Esophagus muscularis mucosa (tissue), 4 donors: Measurements from ENCODE around the gene C3orf70. TPM values are rescaled to one million over a fixed set of nuclear protein-coding genes. Genes with fewer than 3 reads are reported as not detected.

ENCODE experiments used
- DNase-seq: peaks from one replicate; pipeline ENCODE4 v3.0.0-alpha.2; 2017; ENCODE audit errors: extremely low spot score
- H3K27ac ChIP-seq, 4 donors: fragments of 200-600 bp; sonication (generic); replicated peaks in 1 of 4; 1 replicate in 3 of 4; 2 replicates in 1 of 4; pipeline ENCODE4 v1.5.1; 2016 to 2019; ENCODE audit warnings: mild to moderate bottlenecking in 1 of 4
- H3K27me3 ChIP-seq, 4 donors: fragments of 200-600 bp; sonication (generic); one replicate each; pipeline versions ENCODE4 v1.5.1 to v1.6.0; 2016 to 2019
- H3K36me3 ChIP-seq, 4 donors: fragments of 200-600 bp; sonication (generic); one replicate each; pipeline ENCODE4 v1.5.1; 2016 to 2019
- H3K4me1 ChIP-seq, 4 donors: fragments of 200-600 bp; sonication (generic); one replicate each; pipeline ENCODE4 v1.5.1; 2016 to 2019
- H3K4me3 ChIP-seq, 4 donors: fragments of 200-600 bp; sonication (generic); 1 replicate in 2 of 4; 2 replicates in 2 of 4; pipeline ENCODE4 v1.5.1; 2016 to 2019; ENCODE audit warnings: mild to moderate bottlenecking in 4 of 4, moderate library complexity in 1 of 4
- H3K9me3 ChIP-seq, 4 donors: fragments of 200-600 bp; sonication (generic); 1 replicate in 3 of 4; 2 replicates in 1 of 4; pipeline ENCODE4 v1.5.1; 2016 to 2019
- CTCF ChIP-seq, 3 experiments: fragments of 200-600 bp in 2 of 3; fragments of 450-650 bp in 1 of 3; sonication (generic) in 2 of 3; IDR thresholded peaks; one replicate each; pipeline ENCODE4 v1.5.1; 2017 to 2019; ENCODE audit warnings: antibody characterized with exemption in 3 of 3, mild to moderate bottlenecking in 2 of 3, moderate library complexity in 1 of 3
- EP300 ChIP-seq: sonication (generic); formaldehyde crosslinking; IDR thresholded peaks from one replicate; pipeline ENCODE4 v1.6.1; 2017; ENCODE audit warnings: antibody characterized with exemption
- POLR2A ChIP-seq: fragments of 450-650 bp; IDR thresholded peaks from one replicate; pipeline ENCODE4 v1.6.1; 2017; ENCODE audit warnings: antibody characterized with exemption, moderate library complexity, mild to moderate bottlenecking, low read depth
- POLR2AphosphoS5 ChIP-seq, 2 donors: sonication (generic); formaldehyde crosslinking; IDR thresholded peaks; one replicate each; pipeline ENCODE4 v1.6.1; 2017; ENCODE audit warnings: antibody characterized with exemption in 2 of 2
- WGBS: methylation state at CpG from one replicate; pipeline ENCODE4 v1.1.5; 2018; 5-methylcytosine and 5-hydroxymethylcytosine counted together
- intact Hi-C: fragments of 100-400 bp; cut with DNase I; formaldehyde crosslinking; loops from one replicate; pipeline ENCODE4 v1.15.1; 2023
- total RNA-seq, 4 donors: library from RNA; depleted of rRNA; stranded (reverse); fragments of >200 nt; gene quantifications; one replicate each; pipeline versions ENCODE4 v1.1.0 to v1.2.1, GENCODE V29; 2016

The C3orf70 gene
- total RNA-seq, 4 donors from 2014 or later = 33.1 to 54.0 (median 38.9) TPM

GRCh38 chr3:185094697-185095096 lies 58.2 kb downstream of the C3orf70 start:
- Histone ChIP-seq H3K36me3 (no peaks in the 10 kb centered on the region), H3K9me3 (no peaks in the 10 kb centered on the region), H3K27ac (no peak overlapping the region), H3K4me3 (no peak overlapping the region), H3K27me3 (no peaks in the 10 kb centered on the region), H3K4me1 (peaks cover 0 to 28% (median 25%) of the 10 kb centered on the region in 4 donors)
- no peak for DNase-seq
- no peak for TF ChIP-seq POLR2AphosphoS5 (IDR thresholded peaks at IDR 0.05)
- no peak for TF ChIP-seq CTCF (IDR thresholded peaks at IDR 0.05)
- no peak for TF ChIP-seq EP300
- no peak for TF ChIP-seq POLR2A
- intact Hi-C loops = no loop called here
- WGBS = 62% methylated on average over 4 of the region's 4 CpGs

GRCh38 chr3:185093116-185093515 lies 59.7 kb downstream of the C3orf70 start:
- no peak overlapping the region for H3K27ac ChIP-seq
- no peak overlapping the region for H3K4me3 ChIP-seq
- H3K4me1 ChIP-seq = peaks cover 0 to 38% (median 32%) of the 10 kb centered on the region in 4 donors
- DNase-seq = no peak
- no peaks in the 10 kb centered on the region for H3K9me3 ChIP-seq
- no peaks in the 10 kb centered on the region for H3K27me3 ChIP-seq
- H3K36me3 ChIP-seq = no peaks in the 10 kb centered on the region
- intact Hi-C loops = no loop called here
- no peak for TF ChIP-seq EP300
- TF ChIP-seq POLR2AphosphoS5 (IDR thresholded peaks at IDR 0.05) = no peak
- no peak for TF ChIP-seq CTCF (IDR thresholded peaks at IDR 0.05)
- no peak for TF ChIP-seq POLR2A

GRCh38 chr3:185090811-185091210 lies 62.0 kb downstream of the C3orf70 start:
- intact Hi-C loops = no loop called here
- 92% methylated on average over 4 of the region's 4 CpGs for WGBS
- DNase-seq = no peak

GRCh38 chr3:185089751-185090150 lies 63.1 kb downstream of the C3orf70 start:
- H3K36me3 ChIP-seq = no peaks in the 10 kb centered on the region
- no peak overlapping the region for H3K27ac ChIP-seq
- no peaks in the 10 kb centered on the region for H3K27me3 ChIP-seq
- intact Hi-C loops = loop anchor here (5.0 kb wide), 1 partner anchor 63 kb away; the partner anchor contains the start of gene C3orf70
- TF ChIP-seq POLR2A = no peak
- no peak for TF ChIP-seq CTCF (IDR thresholded peaks at IDR 0.05)
- TF ChIP-seq POLR2AphosphoS5 (IDR thresholded peaks at IDR 0.05) = no peak
- TF ChIP-seq EP300 = no peak
- no peak for DNase-seq
- H3K4me1 ChIP-seq = peaks cover 0 to 48% (median 43%) of the 10 kb centered on the region in 4 donors
- H3K9me3 ChIP-seq = no peaks in the 10 kb centered on the region
- H3K4me3 ChIP-seq = no peak overlapping the region

More at GRCh38 chr3:185090811-185091210, 62.0 kb downstream of the C3orf70 start:
- H3K4me1 ChIP-seq = peaks cover 0 to 44% (median 40%) of the 10 kb centered on the region in 4 donors
- no peak for TF ChIP-seq POLR2AphosphoS5 (IDR thresholded peaks at IDR 0.05)
- TF ChIP-seq POLR2A = no peak
- no peak for TF ChIP-seq CTCF (IDR thresholded peaks at IDR 0.05)
- no peak for TF ChIP-seq EP300
- no peak overlapping the region for H3K4me3 ChIP-seq
- no peaks in the 10 kb centered on the region for H3K9me3 ChIP-seq
- H3K36me3 ChIP-seq = no peaks in the 10 kb centered on the region
- no peaks in the 10 kb centered on the region for H3K27me3 ChIP-seq
- no peak overlapping the region for H3K27ac ChIP-seq

GRCh38 chr3:185089343-185089742 lies 63.5 kb downstream of the C3orf70 start:
- TF ChIP-seq EP300 = no peak
- Histone ChIP-seq H3K4me1 (peaks cover 0 to 48% (median 43%) of the 10 kb centered on the region in 4 donors), H3K9me3 (no peaks in the 10 kb centered on the region), H3K27me3 (no peaks in the 10 kb centered on the region), H3K36me3 (no peaks in the 10 kb centered on the region), H3K27ac (no peak overlapping the region), H3K4me3 (no peak overlapping the region)
- 47% methylated on average over 2 of the region's 2 CpGs for WGBS
- no peak for DNase-seq
- intact Hi-C loops = loop anchor here (5.0 kb wide), 1 partner anchor 63 kb away; the partner anchor contains the start of gene C3orf70
